Activated CD4-positive, alpha-beta T cell treated with anti-CD3 and anti-CD28 coated beads for 48 hours (primary cell): ENCODE data around the gene B4GALT4.
"Not testable (repeated sequence)": the region's sequence is repeated elsewhere in the genome, so short reads cannot be mapped to it uniquely, and the experiment has no call there.

Source experiments
- DNase-seq: peaks from one replicate; pipeline ENCODE4 v3.0.0-alpha.2; 2020

B4GALT4 gene

DNA sequence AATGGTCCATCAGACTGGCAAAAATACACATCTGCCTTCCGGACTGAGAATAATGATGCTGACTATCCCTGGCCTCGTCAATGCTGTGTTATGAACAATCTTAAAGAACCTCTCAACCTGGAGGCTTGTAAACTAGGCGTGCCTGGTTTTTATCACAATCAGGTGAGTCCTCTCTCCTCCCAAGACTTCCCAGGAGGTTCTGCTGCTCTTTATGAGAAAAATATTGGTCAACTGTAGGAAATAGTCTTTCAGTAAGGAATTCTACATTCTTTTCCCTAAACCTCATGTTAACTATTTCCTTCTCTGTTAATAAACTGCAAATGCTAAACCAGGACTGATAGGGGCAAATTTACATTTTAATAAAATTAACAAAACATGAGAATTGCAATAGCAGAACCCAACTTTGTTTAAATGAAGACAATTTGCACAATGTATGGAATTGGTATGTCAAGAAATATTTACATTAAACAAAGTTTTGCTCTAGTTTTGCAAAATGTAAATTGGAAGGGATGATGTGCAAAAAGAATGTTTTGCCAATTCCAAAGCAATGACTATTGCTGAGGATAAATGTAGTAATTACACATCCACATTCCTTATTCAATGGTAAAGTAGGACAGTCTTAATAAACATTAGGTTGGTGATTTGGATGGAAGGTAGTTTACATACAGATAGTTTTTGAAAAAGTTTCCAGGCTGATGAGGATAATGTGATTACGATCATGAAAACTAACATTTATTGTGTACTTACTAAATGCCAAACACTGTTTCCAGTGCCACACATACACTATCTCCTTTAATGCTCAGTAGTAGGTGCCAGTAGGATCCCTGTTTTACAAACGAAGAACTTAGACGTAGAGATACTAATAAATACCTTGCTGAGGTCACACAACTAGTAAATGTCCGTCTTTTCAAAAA is 46.2 kb downstream of the B4GALT4 start:
- no peak for DNase-seq

DNA sequence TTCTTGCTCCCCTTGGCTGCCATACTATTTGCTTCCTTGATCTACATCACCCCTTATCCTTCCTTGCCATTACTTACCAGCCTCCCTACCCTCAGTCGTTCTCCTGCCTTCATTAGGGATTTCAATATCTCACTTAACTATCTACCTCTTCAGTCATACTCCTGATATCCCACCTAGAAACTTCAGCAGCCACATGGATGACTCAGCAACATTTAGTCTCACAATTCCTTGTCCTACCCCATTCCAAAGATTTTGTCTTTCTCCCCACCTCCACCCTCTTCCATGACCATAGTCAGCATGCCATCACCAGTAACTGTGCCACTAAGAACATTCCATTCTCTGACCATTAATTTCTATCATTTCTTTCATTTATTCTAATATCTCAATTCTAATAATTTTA is 48.9 kb downstream of the B4GALT4 start:
- DNase-seq: no peak

DNA sequence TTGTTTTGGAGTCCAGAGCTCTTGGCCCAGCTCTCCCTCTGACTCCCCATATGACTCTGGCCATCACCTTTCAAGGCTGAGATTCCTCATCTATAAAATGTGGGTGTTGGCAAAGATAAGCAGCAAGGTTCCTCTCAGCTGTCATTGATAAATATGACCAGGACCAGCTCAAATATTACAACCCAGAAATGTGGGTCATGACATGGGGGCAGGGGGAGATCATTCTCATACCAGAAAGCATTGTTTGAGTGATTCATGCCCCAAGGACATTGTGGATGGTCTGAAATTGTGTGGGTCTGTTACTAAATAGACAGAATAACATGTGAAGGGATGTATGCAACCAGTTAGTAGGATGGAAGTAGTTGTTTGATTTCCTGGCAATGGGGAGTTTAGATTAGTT is 53.4 kb downstream of the B4GALT4 start:
- DNase-seq: no peak

DNA sequence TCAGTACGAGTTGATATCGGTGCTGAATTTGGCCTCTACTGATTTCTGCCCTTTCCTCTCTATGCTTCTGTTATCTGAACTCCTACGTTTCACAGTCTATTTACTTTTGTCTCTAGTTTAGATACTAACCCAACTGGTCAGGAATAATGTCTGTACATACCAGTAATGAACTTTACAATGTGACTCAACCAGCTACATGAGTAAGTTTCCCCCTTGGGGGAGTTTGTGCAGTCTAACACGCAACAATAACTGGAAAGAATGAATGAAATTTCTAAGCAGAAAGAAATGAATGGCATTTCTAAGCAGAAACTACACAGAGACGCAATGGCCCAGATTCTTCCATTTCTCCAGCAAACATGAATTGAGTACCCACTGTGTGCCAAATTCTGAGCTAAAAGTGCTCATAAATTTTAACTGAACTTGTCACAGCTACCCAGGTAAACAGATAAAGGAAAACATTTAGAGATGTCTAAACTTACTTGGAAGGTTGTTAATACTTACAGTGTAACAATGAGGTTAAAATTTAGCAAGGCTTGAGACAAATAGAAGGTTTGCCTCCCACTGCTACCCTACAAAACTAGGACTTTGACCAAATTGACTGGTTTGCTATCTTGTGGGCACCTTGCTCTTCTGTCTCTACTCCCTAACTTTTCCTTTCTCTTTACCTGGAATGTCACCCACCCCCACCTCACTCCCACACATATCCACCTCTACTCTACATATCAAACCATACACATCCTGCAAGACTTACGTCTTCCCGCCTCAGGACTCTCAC is 55.7 kb downstream of the B4GALT4 start:
- DNase-seq: no peak

DNA sequence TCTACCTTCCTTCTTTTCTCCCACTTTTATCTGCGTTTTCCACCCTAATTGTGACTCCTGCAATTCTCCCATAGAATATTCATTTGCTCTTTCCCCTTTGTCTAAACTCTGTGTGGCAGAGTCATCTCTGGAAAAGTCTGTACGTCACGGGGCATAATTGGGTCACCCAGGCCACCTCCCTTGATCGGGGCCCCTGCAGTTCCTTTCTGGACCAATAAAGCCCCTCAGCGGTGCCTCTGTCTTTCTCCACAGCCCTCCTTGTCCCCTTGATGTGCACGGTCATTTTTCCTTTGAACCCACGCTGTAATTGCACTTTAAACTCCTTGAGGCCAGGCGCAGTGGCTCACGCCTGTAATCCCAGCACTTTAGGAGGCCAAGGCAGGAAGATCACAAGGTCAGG is 56.6 kb downstream of the B4GALT4 start:
- DNase-seq: no peak

DNA sequence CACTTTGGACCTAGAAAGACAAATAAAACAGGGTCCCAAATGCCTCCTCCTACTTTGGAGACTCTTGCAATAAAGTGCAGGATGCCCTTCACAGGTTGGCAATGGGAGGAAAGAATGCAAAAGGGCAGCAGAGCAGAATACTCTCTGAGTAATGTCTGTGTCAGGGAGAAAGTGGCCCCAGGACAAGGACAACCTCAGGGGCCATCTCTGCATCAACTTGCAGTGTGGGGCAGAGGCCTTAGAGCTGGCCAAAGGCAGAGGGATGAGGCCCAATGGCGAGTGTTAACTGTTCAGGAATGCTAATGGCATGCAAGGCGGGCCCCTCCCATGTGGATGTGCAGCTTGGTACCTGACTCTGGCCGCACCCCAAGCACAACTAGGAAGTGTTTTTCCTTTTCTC is 58.9 kb downstream of the B4GALT4 start:
- no peak for DNase-seq

DNA sequence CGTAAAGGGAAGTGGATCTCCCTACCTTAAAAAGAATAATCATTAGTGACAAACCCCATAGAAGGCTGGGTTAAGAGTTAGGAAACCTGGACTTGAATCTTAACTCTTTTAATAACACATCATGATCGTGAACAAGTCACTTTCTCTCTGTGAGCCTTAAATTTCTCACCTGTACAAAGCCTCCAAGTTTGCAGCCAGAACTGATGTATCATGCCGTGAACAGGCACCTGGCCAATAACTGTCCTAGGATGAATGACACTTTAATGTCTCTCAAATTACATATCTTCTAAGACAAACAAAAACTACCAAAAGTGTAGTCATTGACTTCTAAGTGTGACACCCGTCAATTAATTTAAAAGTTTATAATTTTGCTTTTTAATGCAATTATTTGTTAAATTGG is 63.4 kb downstream of the B4GALT4 start:
- no peak for DNase-seq

DNA sequence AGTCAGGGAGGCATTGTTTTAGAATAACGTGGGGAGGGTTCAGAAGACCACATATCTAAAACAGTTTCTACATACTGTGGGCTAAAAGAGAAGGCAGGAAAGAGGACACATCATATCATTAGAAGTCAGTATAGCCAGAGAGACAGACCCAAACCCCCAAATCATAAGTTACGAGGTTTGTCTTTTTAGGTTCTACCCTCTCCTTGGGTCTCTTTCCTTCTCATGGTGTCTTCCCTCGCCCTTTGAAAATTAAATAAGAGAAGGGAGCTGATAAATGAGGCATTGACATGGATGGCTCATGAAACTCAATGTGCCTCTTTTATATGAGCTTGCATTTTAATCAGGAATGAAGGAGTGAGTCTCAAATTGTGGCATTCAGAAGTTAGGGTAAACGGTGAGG is 63.9 kb downstream of the B4GALT4 start:
- DNase-seq: no peak

DNA sequence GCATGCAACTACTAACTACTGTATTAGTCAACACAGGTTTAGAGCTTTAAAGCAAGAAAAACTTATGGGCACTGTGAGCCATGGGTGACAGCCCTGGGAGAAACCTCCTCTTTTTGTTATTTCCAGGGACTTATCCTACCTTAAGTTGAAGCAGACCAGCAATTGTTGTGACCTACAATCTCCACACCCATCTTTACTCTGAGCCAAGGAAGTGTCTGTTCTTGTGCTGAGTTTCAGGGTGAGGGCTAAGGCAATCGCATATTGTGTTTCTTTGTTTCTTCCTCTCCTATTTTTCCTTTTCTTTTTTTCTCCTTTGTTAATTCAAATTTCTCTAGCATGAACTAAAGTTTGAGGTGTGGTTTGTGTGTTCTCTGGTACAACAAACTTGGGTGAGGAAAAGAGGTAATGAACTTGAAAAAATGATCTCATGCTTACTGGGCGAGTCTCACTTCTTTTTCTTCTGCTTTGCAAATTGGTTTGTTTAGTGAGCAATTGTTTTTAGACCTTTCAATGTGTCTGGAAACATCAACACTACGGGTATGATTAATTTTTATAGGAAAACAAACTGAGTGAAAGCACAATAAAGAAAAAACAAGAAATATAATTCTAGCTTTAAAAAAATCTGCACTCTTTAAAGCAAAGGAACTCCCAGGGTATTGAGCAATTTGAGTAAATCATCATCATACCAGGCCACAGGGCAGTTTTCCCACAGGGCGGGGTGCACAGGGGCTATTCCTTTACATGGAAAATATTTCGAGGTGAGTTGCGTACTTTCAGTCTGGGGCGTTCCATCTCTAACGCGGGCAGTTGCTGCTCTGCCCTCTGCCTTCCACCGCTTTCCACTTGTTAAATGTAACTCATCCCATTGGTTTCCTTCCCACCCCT is 64.6 kb downstream of the B4GALT4 start:
- no peak for DNase-seq

DNA sequence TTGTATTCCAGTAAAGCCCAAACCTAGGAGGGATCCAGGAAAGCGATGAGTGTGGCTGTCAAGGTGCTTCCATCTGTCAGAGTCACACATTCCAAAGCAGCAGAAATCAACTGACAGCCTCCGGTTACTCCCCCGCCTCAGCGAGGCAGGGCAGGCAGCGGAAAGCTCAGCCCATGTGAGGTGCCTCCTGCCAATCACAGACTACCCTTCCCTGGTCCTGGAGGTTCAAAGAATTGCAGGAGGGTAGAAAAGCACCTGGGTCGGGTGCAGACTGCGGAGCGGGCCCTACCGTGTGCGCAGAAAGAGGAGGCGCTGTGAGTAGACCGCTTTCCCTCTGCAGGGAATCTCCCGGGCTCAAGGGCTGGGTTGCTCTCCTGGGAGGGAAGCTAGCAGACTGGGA is 67.4 kb downstream of the B4GALT4 start, which contains the start of gene UPK1B:
UPK1B (plus strand) TSS at position 274 of the 400 bp plus-strand sequence. CDS start 13,144 bp downstream, outside the sequence.
- no peak for DNase-seq

DNA sequence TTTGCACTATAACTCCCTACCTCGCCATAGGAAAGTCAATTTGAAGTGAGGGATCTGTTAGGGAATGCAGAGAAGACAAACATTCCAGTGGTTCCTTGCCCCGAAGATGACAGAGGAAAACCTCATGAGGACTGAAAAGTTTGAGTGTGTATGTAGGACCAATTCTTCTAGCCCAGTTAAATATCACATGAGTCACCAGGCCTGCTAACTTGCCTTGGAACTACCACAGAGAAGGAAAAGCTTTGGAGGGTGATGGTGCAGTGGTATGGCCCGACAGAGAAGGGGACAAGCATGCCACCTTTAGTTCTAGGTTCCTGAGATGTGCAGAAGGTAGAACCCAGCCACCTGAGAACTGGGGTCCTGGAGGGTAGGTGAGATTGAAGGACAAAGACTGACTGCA is 69.9 kb downstream of the B4GALT4 start:
- no peak for DNase-seq

DNA sequence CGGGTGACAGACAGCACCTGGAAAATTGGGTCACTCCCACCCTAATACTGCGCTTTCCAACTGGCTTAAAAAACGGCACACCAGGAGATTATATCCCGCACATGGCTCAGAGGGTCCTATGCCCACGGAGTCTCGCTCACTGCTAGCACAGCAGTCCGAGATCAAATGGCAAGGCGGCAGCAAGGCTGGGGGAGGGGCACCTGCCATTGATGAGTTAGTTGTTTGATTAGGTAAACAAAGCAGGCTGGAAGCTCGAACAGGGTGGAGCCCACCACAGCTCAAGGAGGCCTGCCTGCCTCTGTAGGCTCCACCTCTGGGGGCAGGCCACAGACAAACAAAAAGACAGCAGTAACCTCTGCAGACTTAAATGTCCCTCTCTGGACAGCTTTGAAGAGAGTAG is 75.9 kb downstream of the B4GALT4 start:
- DNase-seq: not testable (repeated sequence)
